ENCODE data around the gene TNFRSF14.

The TNFRSF14 gene

DNA sequence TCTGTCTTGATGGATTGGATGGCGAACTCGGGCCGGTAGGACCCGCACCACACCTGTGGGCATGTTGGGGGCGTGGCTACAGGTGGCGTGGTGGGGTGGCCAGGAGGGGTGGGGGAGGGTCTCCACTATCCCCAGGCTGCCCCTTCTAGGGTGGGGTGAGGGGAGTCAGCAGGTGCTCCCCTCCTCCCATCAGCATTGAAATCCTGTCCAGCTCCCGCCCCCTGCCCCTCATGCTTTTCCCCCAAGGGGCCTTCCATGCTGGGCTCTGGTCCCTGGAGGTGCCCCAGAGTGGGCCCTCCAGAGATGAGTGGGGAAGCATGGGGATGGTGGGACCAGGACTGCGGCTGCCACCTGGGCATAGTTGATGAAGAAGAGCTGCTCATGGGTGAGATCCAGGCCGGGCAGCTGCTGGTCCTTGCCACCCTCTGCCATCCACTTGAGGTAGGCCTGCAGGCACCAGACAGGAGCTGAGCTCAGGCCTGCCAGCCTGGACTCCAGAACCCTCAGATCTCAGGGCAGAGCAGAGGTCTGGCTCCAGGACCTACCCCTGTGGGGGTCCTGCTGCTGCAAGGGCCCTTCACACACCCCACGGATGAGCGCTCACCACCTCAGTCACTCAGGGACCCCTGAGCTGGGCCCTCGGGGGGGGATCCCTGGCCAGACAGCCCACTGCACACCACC, 35.5 kb downstream of the TNFRSF14 start:
- Histone ChIP-seq H3K9me3 (ENCODE audit: control insufficient read depth, low read length) (peaks cover 3% of the 10 kb centered on the region), H3K4me1 (ENCODE audit: control insufficient read depth, insufficient read depth, low read length, poor library complexity, severe bottlenecking) (peaks cover 4% of the 10 kb centered on the region), H3K4me3 (ENCODE audit: extremely low read depth, insufficient read depth, low read length, poor library complexity, severe bottlenecking) (no peak overlapping the region), H3K27ac (ENCODE audit: low read depth, low read length, severe bottlenecking) (no peak overlapping the region), H3K36me3 (ENCODE audit: control insufficient read depth, insufficient read depth, low read length) (peaks cover 4% of the 10 kb centered on the region)
- 94 to 95% methylated on average over 4 to 6 of the region's 12 CpGs for WGBS, 2 experiments (ENCODE audit: insufficient coverage in 2 of 2)

DNA sequence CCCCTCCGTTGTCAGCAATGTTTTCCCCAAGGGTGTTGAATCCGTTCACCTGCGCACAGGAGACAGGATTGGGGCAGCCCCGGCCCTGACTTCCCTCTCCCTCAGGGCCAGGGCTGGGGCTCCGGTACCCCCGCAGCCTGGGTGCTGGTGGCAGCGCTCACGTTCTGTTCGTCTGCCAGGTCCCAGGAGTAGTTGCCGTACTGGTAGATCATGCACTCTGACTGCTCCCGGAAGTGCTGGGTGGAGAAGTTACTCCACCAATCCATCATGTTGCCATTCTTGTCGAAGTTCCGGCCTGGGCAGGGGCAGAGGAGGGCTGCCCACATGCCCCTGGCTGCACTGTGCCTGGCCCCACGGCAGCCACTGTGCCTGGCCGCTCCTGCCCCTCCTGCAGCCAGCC, 36.5 kb downstream of the TNFRSF14 start:
- 77 to 87% methylated on average over 10 to 15 of the region's 15 CpGs for WGBS, 2 experiments (ENCODE audit: insufficient coverage in 2 of 2)
- Histone ChIP-seq H3K36me3 (ENCODE audit: control insufficient read depth, insufficient read depth, low read length) (peaks cover 4% of the 10 kb centered on the region), H3K4me1 (ENCODE audit: control insufficient read depth, insufficient read depth, low read length, poor library complexity, severe bottlenecking) (peaks cover 1% of the 10 kb centered on the region), H3K9me3 (ENCODE audit: control insufficient read depth, low read length) (peaks cover 3% of the 10 kb centered on the region), H3K27ac (ENCODE audit: low read depth, low read length, severe bottlenecking) (no peak overlapping the region), H3K4me3 (ENCODE audit: extremely low read depth, insufficient read depth, low read length, poor library complexity, severe bottlenecking) (no peak overlapping the region)

DNA sequence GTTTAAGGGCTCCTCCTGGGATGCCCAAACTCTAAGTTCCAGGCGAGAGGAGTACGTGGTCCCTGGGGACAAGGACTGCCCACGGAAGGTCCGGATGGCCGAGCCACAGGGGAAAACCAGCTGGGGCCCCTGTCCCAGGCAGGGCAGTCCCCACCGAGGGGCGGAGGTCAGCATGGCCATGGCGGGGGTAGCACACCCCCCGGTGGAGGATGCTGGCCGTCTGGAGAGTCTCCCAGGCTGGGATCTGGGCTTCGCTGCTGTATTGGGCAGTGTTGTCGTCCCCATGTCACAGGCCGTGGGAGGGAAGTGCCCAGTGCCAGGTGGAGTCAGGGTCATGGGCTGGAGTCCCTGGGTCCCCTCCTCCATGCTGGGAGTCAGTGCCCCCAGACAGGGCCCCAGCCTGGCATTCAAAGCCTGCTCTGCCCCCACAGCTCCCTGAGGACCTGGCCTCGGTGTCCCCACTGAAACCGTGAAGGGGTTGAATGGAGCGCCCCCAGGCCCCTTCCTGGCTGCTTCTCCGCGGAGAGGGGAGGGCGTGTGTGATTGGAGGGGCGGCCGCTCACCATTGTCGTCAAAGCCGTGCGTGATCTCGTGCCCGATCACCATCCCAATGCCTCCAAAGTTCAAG, 37.2 kb downstream of the TNFRSF14 start:
- Histone ChIP-seq H3K9me3 (ENCODE audit: control insufficient read depth, low read length) (peaks cover 3% of the 10 kb centered on the region), H3K27ac (ENCODE audit: low read depth, low read length, severe bottlenecking) (no peak overlapping the region), H3K4me3 (ENCODE audit: extremely low read depth, insufficient read depth, low read length, poor library complexity, severe bottlenecking) (no peak overlapping the region), H3K36me3 (ENCODE audit: control insufficient read depth, insufficient read depth, low read length) (peaks cover 4% of the 10 kb centered on the region), H3K4me1 (ENCODE audit: control insufficient read depth, insufficient read depth, low read length, poor library complexity, severe bottlenecking) (no peaks in the 10 kb centered on the region)
- WGBS, 2 experiments (ENCODE audit: insufficient coverage in 2 of 2) = 80 to 81% methylated on average over 17 to 26 of the region's 26 CpGs

DNA sequence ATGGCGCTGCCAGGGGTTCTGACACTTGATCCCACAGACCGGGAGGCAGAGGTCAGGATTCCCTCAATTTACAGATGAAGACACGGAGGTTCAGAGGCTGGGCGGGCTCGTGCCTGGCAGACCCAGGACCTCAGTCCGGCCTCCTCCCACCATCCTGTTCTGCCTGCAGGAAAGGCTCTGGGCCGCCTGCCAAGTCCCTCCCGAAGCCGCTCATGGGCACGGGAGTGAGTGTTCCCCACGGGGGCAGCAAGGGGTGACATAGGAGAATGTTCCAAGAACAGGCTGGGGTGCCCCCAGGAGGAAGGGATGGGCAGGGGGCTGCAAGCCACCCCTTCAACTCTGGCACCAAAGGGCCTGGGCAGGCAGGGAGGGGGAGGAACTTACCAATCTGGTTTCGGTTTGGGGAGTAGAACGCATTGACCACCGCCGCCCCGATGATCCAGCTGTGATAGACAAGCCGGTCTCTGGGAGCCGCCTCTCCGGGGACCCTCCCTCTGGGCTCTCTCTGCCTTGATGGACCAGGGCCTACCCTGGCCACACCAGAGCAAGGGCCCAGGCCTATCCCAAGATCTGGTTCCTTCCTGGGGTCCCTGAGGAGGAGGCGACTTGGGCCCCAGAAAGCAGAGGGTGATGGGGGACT, 38.0 kb downstream of the TNFRSF14 start:
- H3K9me3 ChIP-seq (ENCODE audit: control insufficient read depth, low read length) = peaks cover 3% of the 10 kb centered on the region
- no peak overlapping the region for H3K27ac ChIP-seq (ENCODE audit: low read depth, low read length, severe bottlenecking)
- no peaks in the 10 kb centered on the region for H3K4me1 ChIP-seq (ENCODE audit: control insufficient read depth, insufficient read depth, low read length, poor library complexity, severe bottlenecking)
- WGBS, 2 experiments (ENCODE audit: insufficient coverage in 2 of 2) = 85 to 89% methylated on average over 15 to 20 of the region's 20 CpGs
- no peak overlapping the region for H3K4me3 ChIP-seq (ENCODE audit: extremely low read depth, insufficient read depth, low read length, poor library complexity, severe bottlenecking)
- peaks cover 4% of the 10 kb centered on the region for H3K36me3 ChIP-seq (ENCODE audit: control insufficient read depth, insufficient read depth, low read length)

DNA sequence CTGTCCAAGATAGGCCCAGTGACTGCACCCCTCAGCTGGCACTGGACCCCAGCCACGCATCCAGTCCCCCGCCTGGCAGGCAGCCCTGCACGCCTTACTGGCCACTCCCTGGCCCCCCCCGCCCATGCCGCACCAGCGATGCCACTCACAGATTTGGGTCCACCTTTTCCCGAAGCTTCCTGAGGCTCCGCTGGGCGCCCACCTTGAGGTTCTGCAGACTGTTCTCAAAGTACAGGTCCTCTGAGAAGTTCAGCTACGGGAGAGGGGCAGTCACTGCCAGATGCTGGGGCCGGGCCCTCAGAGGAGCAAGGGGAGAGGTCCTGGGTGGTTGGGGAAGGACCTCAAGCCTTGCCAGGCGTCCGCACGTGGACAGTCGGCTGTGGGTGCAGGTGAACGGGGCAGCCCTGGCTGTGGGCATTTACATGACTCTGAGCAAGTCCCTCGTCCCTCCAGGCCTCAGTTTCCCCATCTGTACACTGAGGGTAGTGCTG, 38.5 kb downstream of the TNFRSF14 start:
- WGBS, 2 experiments (ENCODE audit: insufficient coverage in 2 of 2) = 87 to 97% methylated on average over 7 to 17 of the region's 17 CpGs
- H3K9me3 ChIP-seq (ENCODE audit: control insufficient read depth, low read length) = peaks cover 3% of the 10 kb centered on the region
- no peaks in the 10 kb centered on the region for H3K4me1 ChIP-seq (ENCODE audit: control insufficient read depth, insufficient read depth, low read length, poor library complexity, severe bottlenecking)
- peaks cover 4% of the 10 kb centered on the region for H3K36me3 ChIP-seq (ENCODE audit: control insufficient read depth, insufficient read depth, low read length)
- no peak overlapping the region for H3K4me3 ChIP-seq (ENCODE audit: extremely low read depth, insufficient read depth, low read length, poor library complexity, severe bottlenecking)
- no peak overlapping the region for H3K27ac ChIP-seq (ENCODE audit: low read depth, low read length, severe bottlenecking)

DNA sequence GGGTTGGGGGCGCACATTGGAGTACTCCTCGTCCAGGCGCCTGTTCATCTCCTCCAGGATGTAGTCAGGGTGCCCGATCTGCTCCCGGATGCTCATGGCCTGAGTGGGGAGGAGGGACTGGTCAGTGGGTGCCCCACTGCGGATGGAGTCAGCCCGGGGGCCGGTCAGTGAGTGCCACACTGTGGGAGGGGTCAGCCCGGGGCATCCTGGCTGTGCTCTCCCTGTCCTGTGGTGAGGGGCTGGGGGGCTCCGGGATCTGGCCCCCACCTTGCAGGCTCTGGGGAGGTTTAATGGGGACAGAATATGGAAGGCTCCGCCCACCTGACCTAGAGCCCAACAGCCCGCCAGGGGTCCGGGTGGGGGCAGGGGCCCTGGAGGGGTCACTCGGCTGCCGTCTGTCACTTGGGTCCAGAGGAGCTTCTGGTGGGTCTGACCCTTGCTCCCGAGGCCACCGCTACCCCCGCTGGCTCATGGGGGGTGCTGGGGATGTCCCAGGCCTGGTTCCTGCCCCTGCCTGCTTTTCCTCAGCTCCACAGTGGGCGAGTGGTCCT, 39.2 kb downstream of the TNFRSF14 start:
- Histone ChIP-seq H3K4me3 (ENCODE audit: extremely low read depth, insufficient read depth, low read length, poor library complexity, severe bottlenecking) (no peak overlapping the region), H3K27ac (ENCODE audit: low read depth, low read length, severe bottlenecking) (no peak overlapping the region), H3K9me3 (ENCODE audit: control insufficient read depth, low read length) (peaks cover 3% of the 10 kb centered on the region), H3K36me3 (ENCODE audit: control insufficient read depth, insufficient read depth, low read length) (peaks cover 4% of the 10 kb centered on the region), H3K4me1 (ENCODE audit: control insufficient read depth, insufficient read depth, low read length, poor library complexity, severe bottlenecking) (no peaks in the 10 kb centered on the region)
- WGBS, 2 experiments (ENCODE audit: insufficient coverage in 2 of 2) = 87 to 93% methylated on average over 12 to 13 of the region's 19 CpGs

DNA sequence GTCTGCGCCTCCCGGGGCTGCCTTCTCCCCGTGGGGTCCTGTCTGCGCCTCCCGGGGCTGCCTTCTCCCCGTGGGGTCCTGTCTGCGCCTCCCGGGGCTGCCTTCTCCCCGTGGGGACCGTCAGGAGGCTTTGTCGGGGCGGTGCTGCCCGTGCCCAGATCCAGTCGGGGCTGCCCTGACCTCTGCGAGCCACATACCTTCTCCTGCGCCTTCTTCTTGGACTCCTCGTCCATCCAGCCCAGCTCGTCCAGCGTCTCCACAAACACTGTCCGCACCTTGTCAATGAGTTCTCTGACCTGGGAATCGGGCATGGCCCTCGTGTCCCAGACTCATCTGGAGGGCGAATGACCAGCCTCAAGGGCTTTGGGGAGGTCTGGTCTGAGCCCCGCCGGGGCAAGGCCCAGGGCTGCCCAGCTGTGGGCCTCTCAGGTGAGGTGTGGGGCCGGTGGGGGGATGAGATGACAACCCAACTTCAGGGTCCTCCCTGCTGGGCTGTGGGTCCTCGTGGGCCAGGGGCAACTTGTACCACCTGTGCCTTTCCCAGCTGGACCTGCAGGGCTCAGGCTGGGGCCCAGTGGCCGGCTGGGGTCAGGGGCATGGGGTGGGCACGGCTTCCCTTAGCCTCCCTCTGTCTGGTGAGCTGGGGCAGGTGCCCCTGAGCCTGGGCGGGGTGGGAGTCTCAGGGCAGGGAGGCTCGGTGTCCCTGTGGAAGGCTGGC, 39.8 kb downstream of the TNFRSF14 start:
- WGBS, 2 experiments (ENCODE audit: insufficient coverage in 2 of 2) = 90% methylated on average over 28 to 31 of the region's 31 CpGs
- H3K36me3 ChIP-seq (ENCODE audit: control insufficient read depth, insufficient read depth, low read length) = no peaks in the 10 kb centered on the region
- no peaks in the 10 kb centered on the region for H3K4me1 ChIP-seq (ENCODE audit: control insufficient read depth, insufficient read depth, low read length, poor library complexity, severe bottlenecking)
- H3K9me3 ChIP-seq (ENCODE audit: control insufficient read depth, low read length) = peaks cover 3% of the 10 kb centered on the region
- no peak overlapping the region for H3K4me3 ChIP-seq (ENCODE audit: extremely low read depth, insufficient read depth, low read length, poor library complexity, severe bottlenecking)
- H3K27ac ChIP-seq (ENCODE audit: low read depth, low read length, severe bottlenecking) = no peak overlapping the region

DNA sequence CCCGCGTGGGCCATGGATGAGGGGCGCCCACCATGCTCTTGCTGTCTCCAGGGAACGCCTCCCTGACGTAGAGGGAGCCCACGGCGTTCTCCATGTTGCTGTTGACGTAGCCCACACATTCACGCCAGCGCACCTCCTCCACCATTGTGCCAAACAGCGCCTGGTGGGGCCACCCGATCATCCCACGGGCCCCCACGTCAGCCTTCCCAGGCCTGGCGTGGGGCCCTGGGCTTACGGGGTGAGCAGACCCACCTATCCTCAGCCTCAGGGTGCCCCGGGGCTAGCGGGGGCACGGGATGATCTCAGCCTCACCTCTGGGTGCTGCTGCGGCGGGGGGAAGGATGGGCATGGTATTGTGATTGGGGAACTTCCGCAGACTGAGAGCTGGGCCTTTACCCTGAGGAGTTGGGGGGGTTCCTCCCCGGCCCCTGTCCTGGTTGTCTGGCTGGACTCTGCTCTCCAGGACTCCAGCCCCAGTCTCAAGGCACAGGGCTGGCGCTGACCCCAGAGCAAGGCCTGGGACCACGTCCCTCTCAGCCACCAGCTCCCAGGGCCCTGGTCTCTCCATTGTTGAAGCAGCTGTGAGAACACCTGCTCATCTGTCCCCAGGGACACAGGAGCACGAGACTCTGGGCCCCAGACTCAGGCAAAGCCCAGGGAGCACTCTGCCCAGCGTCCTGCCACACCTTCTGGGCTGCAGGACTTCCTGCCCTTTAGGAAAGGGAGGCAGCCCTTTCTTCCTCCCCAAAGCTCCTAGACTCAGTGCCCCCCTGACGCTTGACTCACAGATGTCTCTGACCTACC, 40.6 kb downstream of the TNFRSF14 start:
- H3K27ac ChIP-seq (ENCODE audit: low read depth, low read length, severe bottlenecking) = no peak overlapping the region
- no peaks in the 10 kb centered on the region for H3K36me3 ChIP-seq (ENCODE audit: control insufficient read depth, insufficient read depth, low read length)
- no peak overlapping the region for H3K4me3 ChIP-seq (ENCODE audit: extremely low read depth, insufficient read depth, low read length, poor library complexity, severe bottlenecking)
- H3K9me3 ChIP-seq (ENCODE audit: control insufficient read depth, low read length) = peaks cover under 1% of the 10 kb centered on the region
- WGBS, 2 experiments (ENCODE audit: insufficient coverage in 2 of 2) = 89 to 92% methylated on average over 22 to 27 of the region's 28 CpGs
- H3K4me1 ChIP-seq (ENCODE audit: control insufficient read depth, insufficient read depth, low read length, poor library complexity, severe bottlenecking) = no peaks in the 10 kb centered on the region

DNA sequence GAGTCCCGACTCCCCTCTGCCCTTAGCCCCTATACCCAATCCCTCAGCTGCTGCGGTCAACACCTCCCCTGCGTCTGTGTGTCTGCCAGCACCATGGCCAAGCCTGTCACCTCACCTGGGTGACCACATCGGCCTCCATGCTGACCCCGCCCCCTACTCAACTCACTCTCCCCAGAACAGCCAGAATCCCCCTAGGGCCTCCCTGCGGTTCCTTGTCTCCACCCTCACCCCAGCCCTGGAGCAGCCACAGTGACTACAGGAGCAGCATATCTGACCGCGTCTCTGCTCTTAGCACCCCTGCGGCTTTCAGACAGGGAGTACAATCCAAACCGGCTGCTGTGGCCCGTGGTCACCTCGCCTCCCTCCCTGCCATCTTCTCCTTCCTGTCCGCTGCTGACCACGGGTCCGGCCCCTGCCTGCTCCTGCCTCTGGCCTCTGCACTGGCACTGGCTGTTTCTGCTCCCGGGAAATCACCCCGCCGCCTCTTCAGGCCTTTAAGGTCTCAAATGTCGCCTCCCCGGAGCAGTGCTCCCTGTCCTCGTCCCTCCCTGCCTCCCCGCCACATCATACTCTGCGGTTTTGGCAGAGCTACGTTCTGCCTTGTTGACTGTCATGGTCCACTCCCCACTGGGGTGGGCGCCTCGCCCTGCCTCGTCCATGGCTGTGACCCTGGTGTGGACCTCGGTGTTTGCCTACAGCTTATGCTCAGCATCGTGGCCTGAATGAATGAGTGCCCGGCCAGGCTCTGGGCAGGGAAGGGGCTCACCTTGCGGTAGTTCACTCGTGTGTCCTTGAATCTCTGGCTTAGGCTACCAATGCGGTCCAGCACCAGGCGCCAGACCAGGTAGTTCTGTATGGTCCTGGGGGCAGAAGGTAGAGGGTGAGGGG, 41.5 kb downstream of the TNFRSF14 start:
- Histone ChIP-seq H3K4me3 (ENCODE audit: extremely low read depth, insufficient read depth, low read length, poor library complexity, severe bottlenecking) (no peak overlapping the region), H3K9me3 (ENCODE audit: control insufficient read depth, low read length) (no peaks in the 10 kb centered on the region), H3K4me1 (ENCODE audit: control insufficient read depth, insufficient read depth, low read length, poor library complexity, severe bottlenecking) (no peaks in the 10 kb centered on the region), H3K27ac (ENCODE audit: low read depth, low read length, severe bottlenecking) (no peak overlapping the region), H3K36me3 (ENCODE audit: control insufficient read depth, insufficient read depth, low read length) (no peaks in the 10 kb centered on the region)
- 74 to 79% methylated on average over 28 to 34 of the region's 34 CpGs for WGBS, 2 experiments (ENCODE audit: insufficient coverage in 2 of 2)
